SK-MEL-5 (cell line): ENCODE measurements around the gene ADM5. TPM values are rescaled to one million over a fixed set of nuclear protein-coding genes. Genes with fewer than 3 reads are reported as not detected.

ENCODE experiments used
- DNase-seq: peaks from one replicate; pipeline ENCODE4 v3.0.0-alpha.2; 2016; ENCODE audit warnings: low read depth, low spot score
- in situ Hi-C: cut with HindIII; loops from 2 replicates; pipeline ENCODE4 v1.10.0; 2016; ENCODE audit warnings: low sequenced_read_pairs, high pct_unique_total_duplicates, low pct_unique_long_range_greater_than_20kb
- total RNA-seq: library from RNA; depleted of rRNA; stranded (reverse); fragments of >200 nt; shearing (Covaris generic); gene quantifications from 2 replicates; pipeline ENCODE4 v1.2.3, GENCODE V29; 2014

The ADM5 gene
- total RNA-seq, 1 experiment from 2014 or later = 0.61 TPM

DNA sequence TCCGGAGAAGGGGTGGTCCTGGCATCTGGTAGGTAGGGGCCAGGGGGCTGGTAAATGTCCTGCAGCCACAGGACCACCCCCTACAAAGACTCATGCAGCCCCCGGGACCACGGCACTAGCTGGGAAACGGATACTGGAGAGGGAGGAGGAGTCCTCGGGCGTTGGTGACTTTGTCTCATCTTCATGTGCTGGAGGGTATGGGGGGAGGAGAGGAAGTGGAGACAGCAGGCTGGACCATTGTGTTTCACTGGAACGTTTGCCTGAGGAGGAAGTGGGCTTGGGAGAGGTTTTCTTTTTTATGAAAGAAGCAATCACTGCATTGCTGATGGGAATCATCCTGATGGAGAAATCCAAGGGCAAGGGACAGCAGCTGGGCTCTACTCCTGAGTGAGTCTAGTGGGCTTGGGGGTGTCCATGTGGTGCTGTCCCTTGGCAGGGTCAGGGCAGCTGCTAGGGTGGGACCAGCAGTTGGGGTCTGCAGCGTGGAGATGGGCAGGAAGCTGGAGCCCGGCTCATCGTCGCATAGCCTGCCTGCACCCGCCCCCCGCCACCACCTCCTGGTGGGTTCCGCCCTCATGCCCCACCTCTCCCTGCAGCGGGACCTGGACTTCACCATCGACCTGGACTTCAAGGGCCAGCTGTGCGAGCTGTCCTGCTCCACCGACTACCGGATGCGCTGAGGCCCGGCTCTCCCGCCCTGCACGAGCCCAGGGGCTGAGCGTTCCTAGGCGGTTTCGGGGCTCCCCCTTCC, 1.7 kb upstream of the ADM5 start:
- no peak for DNase-seq
- in situ Hi-C loops = no loop called here

DNA sequence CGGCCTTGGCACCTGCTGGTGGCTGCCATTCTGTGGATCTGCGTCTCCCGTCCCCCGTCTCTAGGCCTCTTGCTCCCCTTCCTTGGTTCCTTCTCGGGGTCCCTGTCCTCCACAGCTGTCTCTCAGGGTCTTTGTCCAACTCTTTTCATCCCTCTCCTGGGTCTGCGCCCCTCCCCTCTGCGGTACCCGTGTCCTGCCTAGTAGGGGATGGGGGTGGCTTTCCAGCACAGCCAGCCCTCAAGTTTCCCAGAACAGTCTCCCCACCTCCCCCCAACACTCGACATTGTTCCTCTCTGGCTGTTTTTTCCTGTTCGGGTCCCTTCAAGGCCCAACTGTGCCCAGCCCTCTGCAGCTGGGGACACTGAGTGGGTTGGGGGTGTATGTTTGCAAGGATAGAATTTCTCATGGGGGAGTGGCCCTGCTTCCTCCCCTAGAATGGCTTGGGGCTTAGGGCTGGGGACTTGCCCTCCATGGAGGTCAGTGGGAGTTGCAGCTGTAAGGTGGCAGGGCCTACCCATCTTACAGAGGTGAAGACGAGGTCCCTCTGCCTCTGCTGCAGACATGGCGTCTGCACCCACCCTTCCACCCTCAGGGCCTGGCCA, 762 bp upstream of the ADM5 start:
- DNase-seq = no peak
- in situ Hi-C loops = no loop called here

DNA sequence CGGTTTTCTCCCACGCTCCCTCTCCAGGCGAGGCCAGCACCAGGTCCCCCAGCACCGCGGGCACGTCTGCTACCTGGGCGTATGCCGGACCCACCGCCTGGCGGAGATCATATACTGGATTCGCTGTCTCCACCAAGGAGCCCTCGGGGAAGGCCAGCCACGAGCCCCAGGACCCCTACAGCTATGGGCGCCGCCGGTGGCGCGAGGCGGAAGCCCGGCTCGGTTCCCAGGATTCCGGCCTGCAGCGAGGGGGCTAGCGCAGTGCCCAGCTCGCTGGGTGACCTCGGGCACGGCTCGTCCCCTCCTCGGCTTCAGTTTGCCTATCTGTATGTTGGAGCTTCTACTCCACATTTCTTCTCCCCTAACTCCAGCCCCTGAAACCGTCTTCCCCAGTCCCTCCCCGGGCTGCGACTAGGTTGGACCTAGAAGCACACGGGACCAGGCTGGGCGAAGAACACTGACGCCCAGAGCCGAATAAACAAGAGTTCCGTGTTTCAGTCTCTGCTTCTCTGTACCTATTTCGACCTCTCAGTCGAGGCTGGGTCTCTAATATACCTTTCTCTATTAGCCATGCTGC, 773 bp downstream of the ADM5 start:
- DNase-seq = no peak

DNA sequence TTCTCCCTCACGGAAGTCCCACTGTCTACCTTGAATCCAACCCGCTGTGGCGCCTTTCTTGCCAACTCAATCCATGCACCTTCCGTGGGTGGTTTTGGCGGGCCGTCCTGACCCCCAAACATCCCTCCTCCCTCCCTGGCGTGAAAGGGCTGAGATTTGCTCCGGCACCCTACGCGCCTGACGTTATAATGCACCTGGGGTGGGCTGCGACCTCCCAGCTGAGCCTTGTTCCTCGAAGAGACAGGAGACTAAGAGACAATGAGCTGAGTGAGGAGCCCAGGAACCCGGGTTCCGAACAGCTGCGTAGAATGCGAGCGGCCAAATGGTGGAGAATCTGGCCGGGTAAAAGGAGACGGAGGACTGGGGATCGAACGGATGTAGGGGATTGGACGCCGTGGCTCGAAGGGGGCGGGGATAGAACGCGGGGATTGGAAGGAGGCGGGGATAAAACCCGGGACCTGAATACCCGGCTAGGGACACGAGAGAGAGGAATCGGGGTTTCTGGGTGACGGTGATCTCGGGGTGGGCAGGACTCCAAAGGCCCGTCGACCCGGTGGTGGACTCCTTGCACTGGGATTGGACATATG, 1.4 kb downstream of the ADM5 start, which contains the start of gene CPT1C:
TSS of gene CPT1C (plus strand) at position 461 of the 587 bp plus-strand sequence. CDS start 1,137 bp downstream, outside the sequence.
- no peak for DNase-seq
- in situ Hi-C loops = no loop called here

More for the DNA sequence above, 773 bp downstream of the ADM5 start:
- in situ Hi-C loops = no loop called here

DNA sequence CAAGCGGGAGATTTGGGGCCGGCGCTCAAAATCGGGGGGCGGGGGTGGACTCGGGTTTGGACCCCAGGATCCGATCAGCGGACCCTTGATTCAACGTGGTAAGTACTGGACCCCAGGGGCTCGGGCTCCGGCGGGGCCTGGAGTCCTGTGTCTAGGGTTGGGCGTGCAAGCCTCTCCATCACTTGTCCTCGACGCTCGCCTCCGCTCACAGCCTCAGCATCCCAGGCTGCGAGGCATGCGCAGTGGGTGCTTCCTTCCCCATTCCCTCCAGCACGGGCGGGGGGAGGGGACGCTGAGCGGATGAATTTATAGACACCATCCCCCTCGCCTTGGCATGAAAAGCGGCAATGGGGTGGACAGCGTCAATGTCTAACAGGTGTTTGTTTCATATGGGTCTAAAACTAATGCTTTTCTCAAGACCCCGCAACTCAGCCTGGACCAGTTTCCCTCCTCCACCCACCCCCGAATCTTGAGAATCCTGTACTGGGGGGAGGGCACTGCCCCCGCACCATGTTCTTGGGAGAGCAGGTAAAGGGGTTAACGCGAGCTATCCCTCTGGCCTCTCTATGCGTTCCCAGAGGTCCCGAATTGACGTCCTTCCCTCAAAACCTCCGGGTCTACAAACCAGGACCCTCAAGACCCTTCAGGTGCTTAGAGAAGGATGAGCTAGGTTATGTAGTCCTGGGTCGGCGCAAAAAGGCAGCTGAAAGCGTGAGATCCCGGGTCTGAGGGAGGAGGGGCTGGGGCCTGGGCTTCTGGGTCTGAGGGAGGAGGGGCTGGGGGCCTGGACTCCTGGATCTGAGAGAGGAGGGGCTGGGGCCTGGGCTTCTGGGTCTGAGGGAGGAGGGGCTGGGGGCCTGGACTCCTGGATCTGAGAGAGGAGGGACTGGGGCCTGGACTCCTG, 2.1 kb downstream of the ADM5 start:
- in situ Hi-C loops = no loop called here
- DNase-seq = no peak

DNA sequence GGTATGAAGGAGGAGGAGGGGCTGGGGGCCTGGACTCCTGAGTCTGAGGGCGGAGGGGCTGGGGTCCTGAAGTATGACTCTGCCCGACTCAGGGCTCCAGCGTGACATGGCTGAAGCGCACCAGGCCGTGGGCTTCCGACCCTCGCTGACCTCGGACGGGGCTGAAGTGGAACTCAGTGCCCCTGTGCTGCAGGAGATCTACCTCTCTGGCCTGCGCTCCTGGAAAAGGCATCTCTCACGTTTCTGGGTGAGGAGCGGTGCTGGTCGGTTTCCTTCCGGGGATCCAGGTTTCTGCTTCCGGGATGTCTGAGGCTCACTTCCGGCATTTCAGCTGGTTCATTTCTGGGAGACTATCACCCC, 2.7 kb downstream of the ADM5 start:
- in situ Hi-C loops = no loop called here
- no peak for DNase-seq

DNA sequence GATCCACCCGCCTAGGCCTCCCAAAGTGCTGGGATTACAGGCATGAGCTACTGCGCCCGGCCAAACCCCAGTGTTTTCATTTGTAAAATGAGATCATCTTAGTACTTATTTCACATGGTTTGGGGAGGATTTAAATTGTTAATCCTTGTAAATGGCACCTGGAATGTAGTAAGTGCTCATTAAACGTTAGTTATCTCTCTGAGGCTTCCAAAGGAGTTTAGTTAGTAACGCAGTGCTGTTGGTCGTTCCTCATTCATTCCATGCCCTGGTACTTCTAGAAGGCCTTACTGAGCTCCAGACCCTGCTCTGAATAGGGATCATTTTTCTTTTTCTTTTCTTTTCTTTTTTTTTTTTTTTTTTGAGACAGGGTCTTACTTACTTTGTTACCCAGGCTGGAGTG, 6.7 kb downstream of the ADM5 start:
- DNase-seq = no peak
- in situ Hi-C loops = no loop called here

DNA sequence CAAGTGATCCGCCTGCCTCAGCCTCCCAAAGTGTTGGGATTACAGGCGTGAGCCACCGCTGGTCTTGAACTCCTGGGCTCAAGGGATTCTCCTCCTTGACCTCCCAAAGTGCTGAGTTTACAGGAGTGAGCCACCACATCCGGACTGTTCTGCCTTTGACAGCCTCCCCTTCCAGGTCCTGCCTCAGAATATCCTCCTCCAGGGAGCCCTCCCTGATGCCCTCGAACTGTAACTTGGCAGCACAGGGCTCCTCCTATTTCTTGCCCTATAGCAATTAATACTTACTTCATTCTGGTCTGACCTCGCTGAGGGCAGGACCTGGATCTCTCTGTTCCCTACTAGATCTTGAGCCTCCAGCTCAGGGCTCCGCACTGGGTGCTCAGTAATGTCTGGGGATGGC, 7.5 kb downstream of the ADM5 start:
- DNase-seq = no peak
- in situ Hi-C loops = no loop called here

DNA sequence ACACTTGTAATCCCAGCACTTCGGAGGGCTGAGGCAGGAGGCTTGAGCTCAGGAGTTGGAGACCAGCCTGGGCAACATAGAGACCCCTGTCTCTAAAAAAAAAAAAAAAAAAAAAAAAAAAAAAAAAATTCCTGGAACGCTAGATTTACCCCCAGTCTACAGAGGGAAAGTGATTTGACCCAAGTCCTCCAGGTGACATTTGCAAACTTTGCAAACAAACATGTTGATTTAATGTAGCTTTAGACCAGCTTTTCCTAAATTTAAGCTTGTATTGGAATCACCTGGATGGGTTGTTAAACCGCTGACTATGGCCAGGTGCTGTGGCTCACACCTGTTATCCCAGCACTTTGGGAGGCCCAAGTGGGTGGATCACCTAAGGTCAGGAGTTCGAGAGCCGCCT, 10.0 kb downstream of the ADM5 start:
- no peak for DNase-seq
- in situ Hi-C loops = no loop called here

DNA sequence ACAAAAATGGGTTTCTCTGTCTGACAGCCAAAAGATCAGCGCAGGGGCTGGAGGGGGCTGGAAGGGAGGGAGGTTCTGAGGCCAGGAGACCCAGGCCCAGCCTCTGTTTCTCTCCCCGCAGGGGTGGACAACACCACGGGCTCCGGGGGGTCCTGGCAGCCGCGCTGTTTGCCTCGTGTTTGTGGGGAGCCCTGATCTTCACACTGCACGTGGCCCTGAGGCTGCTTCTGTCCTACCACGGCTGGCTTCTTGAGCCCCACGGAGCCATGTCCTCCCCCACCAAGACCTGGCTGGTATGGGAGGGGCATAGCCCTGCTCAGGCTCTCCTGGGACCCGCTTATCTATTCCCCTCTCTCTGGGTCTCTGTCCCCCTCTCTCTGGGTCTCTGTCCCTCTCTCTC, 11.2 kb downstream of the ADM5 start:
- in situ Hi-C loops = no loop called here
- no peak for DNase-seq

DNA sequence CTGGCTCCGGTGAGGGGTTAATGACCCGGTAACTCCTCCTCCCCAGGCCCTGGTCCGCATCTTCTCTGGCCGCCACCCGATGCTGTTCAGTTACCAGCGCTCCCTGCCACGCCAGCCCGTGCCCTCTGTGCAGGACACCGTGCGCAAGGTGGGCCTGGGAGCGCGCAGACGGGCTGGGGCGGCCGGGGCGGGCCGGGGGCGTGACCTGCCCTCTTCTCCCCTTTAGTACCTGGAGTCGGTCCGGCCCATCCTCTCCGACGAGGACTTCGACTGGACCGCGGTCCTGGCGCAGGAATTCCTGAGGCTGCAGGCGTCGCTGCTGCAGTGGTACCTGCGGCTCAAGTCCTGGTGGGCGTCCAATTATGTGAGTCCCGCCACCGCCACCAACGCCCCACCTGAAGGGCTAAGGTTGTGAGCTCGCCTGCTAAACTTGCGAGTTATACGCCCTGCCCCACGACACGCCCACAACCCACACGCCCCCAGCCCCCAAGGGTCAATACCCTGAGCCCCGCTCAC, 11.9 kb downstream of the ADM5 start:
- in situ Hi-C loops = no loop called here
- DNase-seq = no peak

DNA sequence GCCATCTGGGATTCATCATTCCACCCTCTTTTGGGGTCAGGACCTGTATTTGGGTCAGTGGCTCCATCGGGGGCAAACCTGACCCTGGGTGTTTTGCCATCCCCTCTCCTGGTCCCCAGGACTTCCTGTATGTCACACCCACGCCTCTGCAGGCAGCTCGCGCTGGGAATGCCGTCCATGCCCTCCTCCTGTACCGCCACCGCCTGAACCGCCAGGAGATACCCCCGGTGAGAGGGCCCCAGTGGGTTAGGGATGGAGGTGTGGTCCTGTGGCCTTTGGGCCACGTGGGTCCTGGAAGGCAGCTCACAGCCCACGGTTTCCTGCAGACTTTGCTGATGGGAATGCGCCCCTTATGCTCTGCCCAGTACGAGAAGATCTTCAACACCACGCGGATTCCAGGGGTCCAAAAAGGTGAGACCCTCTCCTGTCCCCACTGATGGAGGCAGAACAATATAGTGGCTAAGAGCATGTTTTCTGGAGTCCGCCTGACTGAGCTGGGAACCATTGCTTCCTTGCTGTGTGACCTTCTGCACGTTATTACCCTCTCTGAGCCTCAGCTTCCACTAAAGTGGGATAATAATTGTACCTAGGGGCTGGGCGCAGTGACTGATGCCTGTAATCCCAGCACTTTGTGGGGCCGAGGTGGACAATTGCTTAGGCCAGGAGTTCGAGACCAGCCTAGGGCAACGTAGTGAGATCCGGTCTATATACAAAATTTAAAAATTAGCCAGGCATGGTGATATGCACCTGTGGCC, 15.7 kb downstream of the ADM5 start:
- no peak for DNase-seq
- in situ Hi-C loops = no loop called here

DNA sequence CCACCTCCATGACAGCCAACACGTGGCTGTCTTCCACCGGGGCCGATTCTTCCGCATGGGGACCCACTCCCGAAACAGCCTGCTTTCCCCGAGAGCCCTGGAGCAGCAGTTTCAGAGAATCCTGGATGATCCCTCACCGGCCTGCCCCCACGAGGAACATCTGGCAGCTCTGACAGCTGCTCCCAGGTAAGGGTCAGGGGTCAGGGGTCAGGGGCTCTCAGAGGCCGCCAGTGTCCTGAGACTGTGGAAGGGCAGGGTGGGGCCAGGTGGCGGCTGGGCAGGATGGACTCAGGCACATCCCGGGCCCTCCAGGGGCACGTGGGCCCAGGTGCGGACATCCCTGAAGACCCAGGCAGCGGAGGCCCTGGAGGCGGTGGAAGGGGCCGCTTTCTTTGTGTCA, 16.5 kb downstream of the ADM5 start:
- DNase-seq = no peak
- in situ Hi-C loops = no loop called here

DNA sequence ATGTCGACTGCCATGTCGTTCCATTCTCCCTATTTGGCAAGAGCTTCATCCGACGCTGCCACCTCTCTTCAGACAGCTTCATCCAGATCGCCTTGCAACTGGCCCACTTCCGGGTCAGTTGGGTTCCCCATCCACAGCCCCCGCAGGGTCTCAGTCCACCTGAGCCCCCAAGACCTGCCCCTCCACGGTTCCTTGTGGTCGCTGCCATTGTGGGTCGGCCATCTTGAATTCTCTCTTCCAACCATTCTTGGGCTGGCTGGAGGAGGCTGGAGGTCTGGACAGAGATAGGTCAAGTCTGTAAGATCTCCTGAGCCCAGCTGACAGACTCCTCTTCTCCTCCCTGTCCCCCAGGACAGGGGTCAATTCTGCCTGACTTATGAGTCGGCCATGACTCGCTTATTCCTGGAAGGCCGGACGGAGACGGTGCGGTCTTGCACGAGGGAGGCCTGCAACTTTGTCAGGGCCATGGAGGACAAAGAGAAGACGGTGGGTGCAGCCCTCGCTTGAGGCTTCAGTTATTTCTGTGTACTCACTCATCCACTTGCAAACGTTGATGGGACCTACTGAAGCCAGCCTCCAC, 21.1 kb downstream of the ADM5 start:
- in situ Hi-C loops = no loop called here
- no peak for DNase-seq

DNA sequence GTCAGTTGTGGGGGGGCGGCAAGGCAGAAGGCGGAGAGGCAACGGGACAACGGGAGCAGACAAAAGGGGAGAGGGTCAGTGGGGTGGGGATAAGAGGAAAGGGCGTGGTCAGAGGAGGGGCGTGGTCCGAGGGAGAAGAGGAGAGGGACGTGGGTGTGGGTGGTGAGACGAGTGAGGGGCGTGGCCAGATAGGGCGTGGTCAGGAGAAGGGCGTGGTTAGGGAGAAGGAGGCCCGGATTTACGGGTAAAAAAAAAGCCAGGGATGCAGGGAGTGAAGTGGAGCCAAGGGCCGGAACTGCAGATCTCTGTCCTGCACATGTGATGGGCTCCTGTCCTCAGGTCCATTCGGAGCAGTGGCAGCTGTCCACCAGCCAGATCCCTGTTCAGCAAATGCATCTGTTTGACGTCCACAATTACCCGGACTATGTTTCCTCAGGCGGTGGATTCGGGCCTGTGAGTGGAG, 23.0 kb downstream of the ADM5 start:
- DNase-seq = peak; percentile 89
- in situ Hi-C loops = no loop called here

DNA sequence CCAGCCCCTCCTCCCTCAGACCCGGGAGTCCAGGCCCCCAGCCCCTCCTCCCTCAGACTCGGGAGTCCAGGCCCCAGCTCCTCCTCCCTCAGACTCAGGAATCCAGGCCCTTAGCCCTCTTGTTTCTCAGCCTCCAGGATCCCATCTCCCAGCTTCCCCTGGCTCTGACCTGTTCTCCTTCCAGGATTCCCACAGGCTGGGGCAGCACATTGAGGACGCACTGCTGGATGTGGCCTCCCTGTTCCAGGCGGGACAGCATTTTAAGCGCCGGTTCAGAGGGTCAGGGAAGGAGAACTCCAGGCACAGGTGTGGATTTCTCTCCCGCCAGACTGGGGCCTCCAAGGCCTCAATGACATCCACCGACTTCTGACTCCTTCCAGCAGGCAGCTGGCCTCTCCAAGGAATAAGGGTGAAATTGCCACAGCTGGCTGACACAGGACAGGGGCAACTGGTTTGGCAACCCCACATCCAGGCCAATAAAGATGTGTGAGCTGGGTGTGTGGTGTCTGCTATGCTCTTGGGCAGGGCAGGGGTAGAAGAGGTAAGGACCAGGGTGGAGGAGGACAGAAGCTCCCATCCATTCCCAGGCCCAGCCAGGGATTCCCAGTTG, 23.9 kb downstream of the ADM5 start:
- in situ Hi-C loops = no loop called here

More for the DNA sequence above, 23.9 kb downstream of the ADM5 start:
- no peak for DNase-seq
